ENCODE results near the gene MESP1. TPM values are rescaled to one million over a fixed set of nuclear protein-coding genes. Genes with fewer than 3 reads are reported as not detected.

MESP1 gene
- total RNA-seq, 1 donor from 2014 or later = 2.1 TPM

DNA sequence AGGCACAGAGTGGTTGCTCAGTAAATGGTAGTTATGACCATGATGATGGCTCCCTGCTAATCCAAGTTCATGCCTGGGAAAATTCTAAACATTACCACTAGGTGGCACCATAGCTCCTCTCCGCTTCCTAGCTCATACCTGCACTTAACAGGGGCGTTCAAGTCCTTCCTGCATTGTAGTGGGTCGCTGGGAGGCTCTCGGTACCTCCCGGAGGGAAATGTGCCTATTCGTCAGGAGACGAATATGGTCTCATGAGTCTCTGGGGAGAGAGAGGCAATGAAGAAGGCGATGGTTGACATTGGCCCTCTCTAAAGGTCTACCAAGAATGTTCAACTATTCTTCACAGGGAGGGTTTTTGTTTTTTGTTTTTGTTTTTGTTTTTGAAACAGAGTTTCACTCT is 10.9 kb downstream of the MESP1 start:
- Mint-ChIP-seq H3K4me1 (ENCODE audit: unreplicated experiment) (peaks cover 2% of the 10 kb centered on the region), H3K9me3 (ENCODE audit: unreplicated experiment) (peaks cover under 1% of the 10 kb centered on the region), H3K27me3 (ENCODE audit: unreplicated experiment) (peaks cover 30% of the 10 kb centered on the region), H3K36me3 (ENCODE audit: unreplicated experiment) (no peaks in the 10 kb centered on the region), H3K4me3 (ENCODE audit: unreplicated experiment) (no peak overlapping the region), H3K27ac (ENCODE audit: unreplicated experiment) (no peak overlapping the region)
- TF ChIP-seq, protein P1, sequence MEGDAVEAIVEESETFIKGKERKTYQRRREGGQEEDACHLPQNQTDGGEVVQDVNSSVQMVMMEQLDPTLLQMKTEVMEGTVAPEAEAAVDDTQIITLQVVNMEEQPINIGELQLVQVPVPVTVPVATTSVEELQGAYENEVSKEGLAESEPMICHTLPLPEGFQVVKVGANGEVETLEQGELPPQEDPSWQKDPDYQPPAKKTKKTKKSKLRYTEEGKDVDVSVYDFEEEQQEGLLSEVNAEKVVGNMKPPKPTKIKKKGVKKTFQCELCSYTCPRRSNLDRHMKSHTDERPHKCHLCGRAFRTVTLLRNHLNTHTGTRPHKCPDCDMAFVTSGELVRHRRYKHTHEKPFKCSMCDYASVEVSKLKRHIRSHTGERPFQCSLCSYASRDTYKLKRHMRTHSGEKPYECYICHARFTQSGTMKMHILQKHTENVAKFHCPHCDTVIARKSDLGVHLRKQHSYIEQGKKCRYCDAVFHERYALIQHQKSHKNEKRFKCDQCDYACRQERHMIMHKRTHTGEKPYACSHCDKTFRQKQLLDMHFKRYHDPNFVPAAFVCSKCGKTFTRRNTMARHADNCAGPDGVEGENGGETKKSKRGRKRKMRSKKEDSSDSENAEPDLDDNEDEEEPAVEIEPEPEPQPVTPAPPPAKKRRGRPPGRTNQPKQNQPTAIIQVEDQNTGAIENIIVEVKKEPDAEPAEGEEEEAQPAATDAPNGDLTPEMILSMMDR (IDR thresholded peaks at IDR 0.05) = peak; percentile 84
- no peak for DNase-seq (ENCODE audit: extremely low spot score, unreplicated experiment)

DNA sequence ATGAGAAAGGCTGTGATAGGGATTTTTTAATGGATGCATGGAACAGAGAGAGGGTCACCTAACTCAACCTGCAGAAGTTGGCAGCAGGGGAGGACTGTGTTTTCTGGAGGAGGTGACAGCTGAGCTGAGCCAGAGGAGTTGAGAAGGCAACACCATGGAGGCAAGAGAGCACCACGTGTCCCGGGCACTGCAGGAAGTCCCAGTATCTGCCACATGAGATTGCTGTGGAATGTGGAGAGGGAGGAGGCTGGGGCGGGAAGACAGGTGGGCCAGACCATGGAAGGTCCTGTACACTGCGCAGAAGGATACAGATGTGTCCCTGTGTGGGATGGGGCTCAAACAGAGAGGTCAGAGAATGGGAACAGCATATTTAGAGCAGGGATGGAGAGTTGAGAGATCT is 15.3 kb downstream of the MESP1 start:
- Mint-ChIP-seq H3K27ac (ENCODE audit: unreplicated experiment) (no peak overlapping the region), H3K27me3 (ENCODE audit: unreplicated experiment) (peaks cover 65% of the 10 kb centered on the region), H3K4me1 (ENCODE audit: unreplicated experiment) (peaks cover 2% of the 10 kb centered on the region), H3K4me3 (ENCODE audit: unreplicated experiment) (no peak overlapping the region), H3K36me3 (ENCODE audit: unreplicated experiment) (no peaks in the 10 kb centered on the region), H3K9me3 (ENCODE audit: unreplicated experiment) (peaks cover 4% of the 10 kb centered on the region)
- TF ChIP-seq, protein P1 (IDR thresholded peaks at IDR 0.05) = no peak
- no peak for DNase-seq (ENCODE audit: extremely low spot score, unreplicated experiment)

DNA sequence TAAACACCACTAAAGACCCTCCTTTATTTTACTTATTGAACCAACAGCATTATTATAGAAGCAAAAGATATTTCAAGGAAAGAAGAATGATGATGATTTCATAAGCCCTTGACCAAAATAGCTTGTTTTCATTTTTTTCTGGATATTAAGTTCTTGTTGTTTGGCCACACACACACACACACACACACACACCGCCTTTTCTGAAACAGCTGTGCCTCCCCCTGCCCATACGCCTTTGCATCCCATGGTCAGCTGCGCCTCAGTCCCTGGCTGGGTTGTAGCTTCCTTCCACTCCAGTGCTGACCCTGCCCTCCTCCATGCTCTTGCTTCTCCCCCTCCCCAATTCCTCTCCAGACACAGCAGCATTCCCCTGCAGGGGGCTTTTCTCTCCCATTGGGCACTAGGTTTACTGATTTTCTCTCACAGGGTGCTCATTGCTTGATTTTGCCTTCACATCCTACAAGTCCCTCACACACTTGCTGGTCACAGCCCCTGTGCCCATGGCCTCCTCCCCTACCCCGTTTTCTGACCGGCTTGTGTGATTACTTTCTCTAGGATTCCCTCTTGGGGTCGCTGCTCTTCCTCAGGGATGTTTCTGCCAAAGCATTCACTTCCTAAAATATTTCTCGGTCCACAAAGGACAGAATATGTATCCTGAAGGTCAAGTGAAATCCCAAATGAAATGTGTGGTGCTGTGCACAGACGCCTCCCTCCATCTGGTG is 18.4 kb downstream of the MESP1 start:
- no peak for DNase-seq (ENCODE audit: extremely low spot score, unreplicated experiment)
- no peaks in the 10 kb centered on the region for H3K36me3 Mint-ChIP-seq (ENCODE audit: unreplicated experiment)
- H3K4me1 Mint-ChIP-seq (ENCODE audit: unreplicated experiment) = no peaks in the 10 kb centered on the region
- H3K9me3 Mint-ChIP-seq (ENCODE audit: unreplicated experiment) = peaks cover 4% of the 10 kb centered on the region
- H3K27me3 Mint-ChIP-seq (ENCODE audit: unreplicated experiment) = peaks cover 73% of the 10 kb centered on the region
- H3K4me3 Mint-ChIP-seq (ENCODE audit: unreplicated experiment) = no peak overlapping the region
- no peak overlapping the region for H3K27ac Mint-ChIP-seq (ENCODE audit: unreplicated experiment)
- TF ChIP-seq, protein P1 (IDR thresholded peaks at IDR 0.05) = no peak

DNA sequence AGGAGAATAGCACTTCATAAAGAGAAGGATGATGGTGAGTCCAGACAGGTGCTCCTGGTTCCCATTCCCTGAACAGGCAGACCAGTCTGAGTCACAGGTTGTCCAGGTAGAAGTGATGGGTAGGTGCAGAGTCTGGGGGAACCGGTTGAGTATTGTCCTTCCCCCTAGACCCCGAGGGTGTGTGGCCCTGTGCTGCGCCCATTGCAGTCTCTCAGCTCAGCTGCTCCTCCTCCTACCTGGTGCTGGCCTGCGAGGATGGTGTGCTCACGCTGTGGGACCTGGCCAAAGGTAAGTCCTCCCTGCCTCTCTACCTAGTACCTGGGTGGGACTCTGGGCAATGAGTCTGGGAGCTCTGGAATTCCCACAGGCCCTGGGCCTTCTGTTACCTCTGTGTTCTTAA is 19.8 kb downstream of the MESP1 start:
- Mint-ChIP-seq H3K27ac (ENCODE audit: unreplicated experiment) (no peak overlapping the region), H3K4me1 (ENCODE audit: unreplicated experiment) (no peaks in the 10 kb centered on the region), H3K27me3 (ENCODE audit: unreplicated experiment) (peaks cover 76% of the 10 kb centered on the region), H3K4me3 (ENCODE audit: unreplicated experiment) (no peak overlapping the region), H3K36me3 (ENCODE audit: unreplicated experiment) (no peaks in the 10 kb centered on the region), H3K9me3 (ENCODE audit: unreplicated experiment) (peaks cover 4% of the 10 kb centered on the region)
- no peak for DNase-seq (ENCODE audit: extremely low spot score, unreplicated experiment)
- TF ChIP-seq, protein P1 (IDR thresholded peaks at IDR 0.05) = no peak

DNA sequence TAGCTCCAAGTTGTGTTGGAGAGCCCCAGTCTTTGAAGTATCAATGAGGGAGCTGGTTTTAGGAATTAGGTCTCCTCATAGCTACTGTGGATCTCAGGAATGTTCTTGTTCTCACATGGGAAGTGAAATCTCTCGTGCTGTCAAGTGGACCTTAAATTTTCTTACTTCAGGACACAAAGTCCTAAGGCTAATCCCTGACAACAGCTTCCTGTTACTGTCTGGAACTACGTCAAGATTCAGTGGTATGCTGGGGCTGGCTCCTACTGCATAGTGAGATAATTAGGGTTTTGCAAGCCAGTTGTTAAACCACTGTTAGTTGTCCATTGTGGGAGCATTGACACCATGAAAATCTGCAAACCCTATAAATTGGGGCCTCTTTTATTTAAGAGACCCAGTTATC is 22.8 kb downstream of the MESP1 start:
- Mint-ChIP-seq H3K27me3 (ENCODE audit: unreplicated experiment) (peaks cover 59% of the 10 kb centered on the region), H3K9me3 (ENCODE audit: unreplicated experiment) (peaks cover 4% of the 10 kb centered on the region), H3K4me3 (ENCODE audit: unreplicated experiment) (no peak overlapping the region), H3K4me1 (ENCODE audit: unreplicated experiment) (no peaks in the 10 kb centered on the region), H3K27ac (ENCODE audit: unreplicated experiment) (no peak overlapping the region), H3K36me3 (ENCODE audit: unreplicated experiment) (no peaks in the 10 kb centered on the region)
- no peak for DNase-seq (ENCODE audit: extremely low spot score, unreplicated experiment)
- TF ChIP-seq, protein P1 (IDR thresholded peaks at IDR 0.05) = no peak
